ENCODE results near the gene HK1. TPM values are rescaled to one million over a fixed set of nuclear protein-coding genes. Genes with fewer than 3 reads are reported as not detected.

Gene HK1
- total RNA-seq, 1 experiment from 2014 or later = 98.8 TPM

DNA sequence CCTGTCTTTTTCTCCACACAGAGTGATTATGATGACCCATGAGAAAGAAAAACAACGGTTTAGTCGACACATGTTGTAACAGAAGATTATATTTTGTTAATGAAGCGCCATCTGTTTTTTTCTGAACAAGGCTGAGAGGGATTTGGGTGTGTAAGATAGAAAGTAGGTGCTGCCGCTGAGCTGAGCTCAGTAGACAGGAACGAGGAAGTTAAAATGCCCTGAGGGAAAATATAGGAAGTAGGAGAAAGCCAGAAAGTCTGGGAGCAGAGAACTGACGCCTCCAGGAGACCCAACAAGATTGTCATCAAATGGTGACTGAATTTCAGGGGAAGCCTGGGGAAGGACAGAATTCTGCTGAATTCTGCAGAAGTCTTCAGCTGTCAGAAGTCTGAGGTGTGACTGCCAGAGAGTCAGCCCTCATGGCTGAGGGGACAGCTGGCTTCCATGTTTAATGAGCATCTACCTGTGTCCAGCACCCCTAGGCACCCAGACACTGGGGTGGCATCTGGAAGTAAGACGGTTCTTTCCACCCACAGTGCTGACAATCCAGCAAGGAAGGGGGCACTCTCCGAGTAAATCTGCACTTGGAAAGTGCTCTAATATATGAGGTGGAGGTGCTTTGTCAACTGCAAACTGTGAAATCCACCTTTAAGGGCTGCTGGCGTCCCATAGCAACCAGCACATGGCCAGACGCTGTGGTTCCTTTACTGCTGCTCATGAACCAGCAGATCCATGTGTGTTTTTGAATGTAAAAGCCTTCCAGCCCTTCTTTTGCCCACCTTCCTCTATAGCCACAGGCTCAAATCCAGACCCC is 160.4 kb downstream of the HK1 start:
- H3K9me3 Mint-ChIP-seq = peaks cover 0 to 4% of the 10 kb centered on the region in 2 experiments; a peak in 2 of 5 replicates
- peaks cover 3 to 10% of the 10 kb centered on the region in 2 experiments; a peak in 3 of 4 replicates for H3K4me1 Mint-ChIP-seq
- Histone ChIP-seq H3K4me1 (ENCODE audit: insufficient read depth, low read length) (no peaks in the 10 kb centered on the region), H3T11ph (ENCODE audit: low read length) (no peak overlapping the region), H4K5ac (ENCODE audit: insufficient read length, low read depth, low read length) (no peak overlapping the region), H3K18ac (ENCODE audit: insufficient read length, low read depth, low read length) (no peak overlapping the region), H3K79me1 (ENCODE audit: insufficient read depth, low read depth, low read length, poor library complexity, severe bottlenecking) (no peaks in the 10 kb centered on the region), H3K27me3 (ENCODE audit: insufficient read depth, low read length) (no peaks in the 10 kb centered on the region), H2BK120ac (ENCODE audit: low read depth, low read length, poor library complexity, severe bottlenecking) (no peak overlapping the region), H2AFZ (ENCODE audit: low read length) (no peak overlapping the region), H3K4ac (ENCODE audit: low read depth, low read length) (no peak overlapping the region), H3K23me2 (ENCODE audit: insufficient read length, low read depth, low read length, poor library complexity, severe bottlenecking) (no peaks in the 10 kb centered on the region), H4K91ac (ENCODE audit: insufficient read length, low read depth, low read length) (no peak overlapping the region), H3K4me2 (ENCODE audit: insufficient read depth, insufficient read length, low read length) (no peak overlapping the region), H3K79me2 (ENCODE audit: insufficient read depth, low read length) (no peaks in the 10 kb centered on the region), H2AK5ac (ENCODE audit: insufficient read length, low read length) (no peak overlapping the region), H3K56ac (ENCODE audit: insufficient read length, low read depth, low read length) (no peak overlapping the region), H4K20me1 (ENCODE audit: control insufficient read depth, insufficient read depth, insufficient read length) (no peaks in the 10 kb centered on the region), H2BK12ac (ENCODE audit: insufficient read length, low read depth, low read length) (no peak overlapping the region), H3K14ac (ENCODE audit: insufficient read depth, low read length) (no peak overlapping the region), H2BK15ac (ENCODE audit: low read depth, low read length) (no peak overlapping the region), H3K9me3 (ENCODE audit: control insufficient read depth, low read depth, low read length) (no peaks in the 10 kb centered on the region), H3K9ac (ENCODE audit: extremely low read depth, insufficient read length, low read length) (no peak overlapping the region), H2BK20ac (ENCODE audit: low read depth, low read length, poor library complexity, severe bottlenecking) (no peak overlapping the region), H2BK5ac (ENCODE audit: insufficient read length, low read length) (no peak overlapping the region), H3K27ac (ENCODE audit: insufficient read length, low read depth, low read length) (no peak overlapping the region), H4K8ac (replicated peaks; ENCODE audit: insufficient read length, low read depth, low read length) (no peak overlapping the region), H3K23ac (ENCODE audit: insufficient read length, low read depth, low read length) (no peak overlapping the region)
- no peak overlapping the region for H3K27ac Mint-ChIP-seq
- DNase-seq = no peak
- H3K27me3 Mint-ChIP-seq (ENCODE audit: low read depth) = peaks cover 46% of the 10 kb centered on the region
- no peaks in the 10 kb centered on the region for H3K36me3 Mint-ChIP-seq (ENCODE audit: insufficient read depth in 1 of 3, low read depth in 3 of 3)
- TF ChIP-seq, protein P1, sequence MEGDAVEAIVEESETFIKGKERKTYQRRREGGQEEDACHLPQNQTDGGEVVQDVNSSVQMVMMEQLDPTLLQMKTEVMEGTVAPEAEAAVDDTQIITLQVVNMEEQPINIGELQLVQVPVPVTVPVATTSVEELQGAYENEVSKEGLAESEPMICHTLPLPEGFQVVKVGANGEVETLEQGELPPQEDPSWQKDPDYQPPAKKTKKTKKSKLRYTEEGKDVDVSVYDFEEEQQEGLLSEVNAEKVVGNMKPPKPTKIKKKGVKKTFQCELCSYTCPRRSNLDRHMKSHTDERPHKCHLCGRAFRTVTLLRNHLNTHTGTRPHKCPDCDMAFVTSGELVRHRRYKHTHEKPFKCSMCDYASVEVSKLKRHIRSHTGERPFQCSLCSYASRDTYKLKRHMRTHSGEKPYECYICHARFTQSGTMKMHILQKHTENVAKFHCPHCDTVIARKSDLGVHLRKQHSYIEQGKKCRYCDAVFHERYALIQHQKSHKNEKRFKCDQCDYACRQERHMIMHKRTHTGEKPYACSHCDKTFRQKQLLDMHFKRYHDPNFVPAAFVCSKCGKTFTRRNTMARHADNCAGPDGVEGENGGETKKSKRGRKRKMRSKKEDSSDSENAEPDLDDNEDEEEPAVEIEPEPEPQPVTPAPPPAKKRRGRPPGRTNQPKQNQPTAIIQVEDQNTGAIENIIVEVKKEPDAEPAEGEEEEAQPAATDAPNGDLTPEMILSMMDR (conservative IDR thresholded peaks at IDR 0.05) = no peak
- WGBS (ENCODE audit: extremely low coverage, insufficient read length, low lambda C conversion rate) = no CpG with 5 or more reads among the region's 10 CpGs
- no peak overlapping the region for H3K4me3 Mint-ChIP-seq

Data from H9 (cell line).